Stimulated activated CD8-positive, alpha-beta memory T cell treated with anti-CD3 and anti-CD28 coated beads, Interleukin-4, amount 100 ng/mL, for 4 hours (primary cell): ENCODE results near the gene UTS2B.
"Not testable (repeated sequence)": the region's sequence is repeated elsewhere in the genome, so short reads cannot be mapped to it uniquely, and the experiment has no call there.

Experiments used
- DNase-seq, 2 donors: peaks; one replicate each; pipeline ENCODE4 v3.0.0-alpha.2; 2020; ENCODE audit warnings: low read depth in 2 of 2, low spot score in 1 of 2

The UTS2B gene

DNA sequence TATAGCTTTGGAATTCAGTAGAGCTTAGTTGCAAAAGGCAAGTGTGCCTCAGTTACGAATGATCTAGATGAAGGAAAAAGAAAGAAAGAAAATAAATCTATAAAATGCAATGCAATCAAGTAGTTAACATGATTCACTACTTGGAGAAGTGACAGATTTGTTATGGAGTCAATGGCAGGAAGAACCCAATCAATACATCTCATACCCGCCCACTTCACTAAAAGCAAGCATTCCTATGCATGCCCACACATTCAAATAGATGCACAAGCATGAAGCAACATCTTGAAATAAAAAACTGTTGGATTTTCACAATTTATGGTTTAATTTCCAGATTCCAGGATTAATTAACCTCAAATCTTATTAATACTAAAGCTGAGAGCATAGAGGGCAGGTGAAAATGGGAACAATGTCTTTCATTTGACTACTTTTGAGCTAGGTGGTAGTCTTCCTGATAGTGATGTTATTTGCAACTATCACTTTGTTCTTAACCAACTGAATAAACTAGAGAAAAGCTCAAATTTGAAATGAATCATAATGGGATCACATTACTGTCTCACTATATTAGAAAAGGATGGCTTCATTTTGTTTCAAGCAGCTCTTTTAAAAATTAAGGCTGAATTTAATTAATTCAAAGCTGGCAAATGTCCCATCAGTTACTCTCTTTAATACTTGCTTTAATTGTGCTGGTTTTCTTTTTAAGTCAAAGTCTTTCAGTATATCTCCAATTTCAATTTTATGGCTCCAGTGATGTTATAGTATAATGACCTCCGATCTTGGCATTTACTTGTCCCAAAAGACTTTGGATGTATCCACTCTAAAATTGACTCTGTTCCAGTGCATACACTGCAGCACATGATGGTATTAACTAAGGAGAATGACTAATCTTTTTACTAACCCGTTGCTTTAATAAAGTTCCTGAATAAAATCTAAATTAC lies 47.8 kb downstream of the UTS2B start:
- no peak for DNase-seq

DNA sequence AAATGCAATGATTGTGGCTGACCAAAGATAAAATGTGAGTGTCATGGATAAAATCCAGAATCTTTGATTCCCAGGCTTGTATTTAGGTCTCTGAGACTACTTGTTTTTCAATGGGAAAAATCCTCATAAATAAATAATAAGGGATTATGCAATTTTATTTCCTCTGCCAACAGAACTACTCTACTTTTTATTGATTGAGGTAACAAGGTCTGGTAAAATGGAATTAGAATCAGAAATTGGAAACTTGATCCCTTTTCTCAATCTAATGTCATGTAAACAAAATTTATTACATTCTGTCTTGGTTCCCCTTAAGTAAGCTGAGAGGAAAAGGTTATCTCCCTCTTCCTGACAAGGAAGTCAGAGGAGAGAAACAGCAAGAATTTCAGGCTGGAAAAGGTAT lies 49.4 kb downstream of the UTS2B start:
- no peak for DNase-seq

DNA sequence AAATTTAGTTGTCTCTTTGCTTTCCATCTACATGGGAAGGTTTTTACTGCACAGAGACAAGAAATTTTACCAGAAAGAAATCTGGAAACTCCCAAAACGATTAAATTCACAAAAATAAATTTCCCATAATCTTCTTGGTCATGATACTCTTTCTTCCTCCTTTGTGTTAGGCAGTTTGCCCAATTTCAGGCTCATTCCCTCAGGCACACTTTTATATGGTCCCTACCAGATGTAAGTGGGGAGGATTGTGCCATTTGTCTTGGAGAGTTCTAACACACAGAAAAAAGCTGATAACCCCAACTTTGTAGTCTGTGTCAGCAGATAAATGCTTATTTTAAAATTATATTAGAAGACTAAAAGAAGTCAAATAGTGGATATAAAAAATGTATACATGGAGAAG lies 50.2 kb downstream of the UTS2B start:
- DNase-seq: no peak

GRCh38 chr3:191275751-191276150 lies 54.6 kb downstream of the UTS2B start:
- no peak for DNase-seq

DNA sequence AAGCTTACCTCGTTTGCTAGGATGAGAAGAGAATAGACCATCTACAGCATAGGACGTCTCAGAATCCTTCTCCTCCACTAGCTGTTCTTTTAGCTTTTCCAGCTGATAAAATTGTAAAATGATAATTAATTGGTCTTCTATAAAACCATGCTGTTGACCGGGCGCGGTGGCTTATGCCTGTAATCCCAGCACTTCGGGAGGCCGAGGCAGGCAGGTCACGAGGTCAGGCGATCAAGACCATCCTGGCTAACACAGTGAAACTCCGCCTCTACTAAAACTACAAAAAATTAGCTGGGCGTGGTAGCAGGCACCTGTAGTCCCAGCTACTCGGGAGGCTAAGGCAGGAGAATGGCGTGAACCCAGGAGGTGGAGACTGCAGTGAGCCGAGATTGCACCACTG lies 55.1 kb downstream of the UTS2B start:
- DNase-seq: not testable (repeated sequence)

DNA sequence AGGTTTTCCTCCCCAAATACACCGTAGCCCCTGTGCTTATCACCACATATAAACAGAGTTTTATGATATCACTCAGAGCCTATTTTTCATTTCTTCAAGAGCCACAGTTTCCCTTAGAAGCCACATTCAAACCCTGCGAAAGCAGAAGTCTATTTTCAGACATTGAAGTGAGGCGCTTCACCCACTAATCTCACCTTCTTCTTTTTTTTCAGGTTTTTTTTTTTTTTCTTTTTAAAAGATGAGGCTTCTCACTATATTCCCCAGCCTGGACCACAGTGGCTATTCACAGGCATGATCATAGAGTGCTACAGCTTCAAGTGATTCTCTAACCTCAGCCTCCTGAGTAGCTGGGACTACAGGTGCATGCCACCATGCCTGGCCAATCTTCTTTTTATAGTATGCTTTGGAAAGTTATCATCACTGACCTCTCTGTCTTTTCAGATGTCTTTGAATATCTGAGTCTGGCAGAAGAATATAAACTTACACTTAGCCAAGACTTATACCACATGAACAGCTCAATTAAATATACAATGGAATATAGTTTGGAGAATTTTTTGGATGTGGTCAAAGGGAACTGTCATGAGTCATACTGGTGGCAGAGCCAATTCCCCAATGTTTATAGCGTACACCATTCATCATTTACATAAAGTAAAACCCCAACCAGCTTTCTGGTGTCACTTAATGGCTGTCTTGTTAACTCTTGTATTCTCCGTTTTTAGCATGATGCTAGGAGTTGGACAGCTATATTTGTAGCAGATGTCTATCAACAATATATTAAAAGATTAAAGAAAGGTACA lies 60.8 kb downstream of the UTS2B start:
- no peak for DNase-seq

GRCh38 chr3:191268737-191269136 lies 61.6 kb downstream of the UTS2B start:
- DNase-seq: no peak

DNA sequence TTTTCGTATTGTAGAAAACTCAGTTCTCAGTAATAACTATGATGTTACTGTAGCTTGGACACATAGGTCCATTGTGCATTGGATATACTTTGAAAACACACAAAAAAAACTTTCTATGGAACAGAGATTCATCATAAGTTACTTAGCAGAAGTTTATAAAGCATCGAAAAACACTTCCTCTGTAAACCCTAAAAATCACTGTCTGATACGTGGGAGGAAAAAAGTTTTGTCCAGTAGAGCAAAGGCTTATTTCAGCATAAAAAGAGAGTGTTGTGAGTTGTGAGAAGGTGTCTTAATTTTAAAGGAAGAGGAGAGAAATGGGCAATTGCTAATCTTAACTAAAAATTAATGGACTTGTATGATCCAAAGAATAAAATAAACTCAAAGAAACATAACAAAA lies 66.5 kb downstream of the UTS2B start:
- DNase-seq: no peak

DNA sequence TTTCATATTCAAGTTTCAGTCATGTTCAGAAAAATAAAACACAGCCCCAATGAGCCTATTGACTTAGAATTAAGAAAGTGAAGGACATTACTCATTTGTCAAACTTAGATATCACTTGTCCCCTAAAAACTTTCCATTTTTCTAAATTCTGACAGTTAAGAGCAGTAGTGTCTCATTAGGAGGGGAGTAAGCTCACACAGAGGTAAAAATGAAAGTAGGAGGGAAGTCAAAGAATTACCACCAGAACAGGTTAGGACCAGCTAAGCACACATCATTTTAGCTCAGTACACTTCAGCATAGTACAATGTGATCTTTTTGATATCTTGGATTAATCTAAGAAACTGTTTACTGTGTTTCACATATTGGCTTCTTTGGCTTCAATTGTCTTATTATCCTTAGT lies 67.0 kb downstream of the UTS2B start:
- no peak for DNase-seq

GRCh38 chr3:191262650-191263049 lies 67.7 kb downstream of the UTS2B start:
- DNase-seq: no peak

DNA sequence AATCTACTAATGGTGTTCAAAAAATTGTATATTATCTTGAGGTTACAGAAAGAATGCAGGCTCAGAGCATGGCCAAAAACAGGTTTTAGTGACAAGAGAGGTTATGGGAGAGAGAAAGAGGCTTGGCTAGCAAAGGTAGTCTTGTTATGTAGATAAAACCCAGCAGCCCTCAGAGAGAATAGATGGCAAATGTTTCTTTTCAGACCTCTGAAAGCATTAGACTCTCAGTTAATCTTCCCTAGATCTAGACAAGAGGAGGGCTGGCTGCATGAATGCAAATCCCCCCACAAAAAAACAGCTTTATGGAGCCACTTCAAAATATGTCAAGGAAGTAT lies 69.1 kb downstream of the UTS2B start:
- no peak for DNase-seq

- no peak for DNase-seq
These were observed 69.7 kb downstream of the UTS2B start for GRCh38 chr3:191260431-191261303.

DNA sequence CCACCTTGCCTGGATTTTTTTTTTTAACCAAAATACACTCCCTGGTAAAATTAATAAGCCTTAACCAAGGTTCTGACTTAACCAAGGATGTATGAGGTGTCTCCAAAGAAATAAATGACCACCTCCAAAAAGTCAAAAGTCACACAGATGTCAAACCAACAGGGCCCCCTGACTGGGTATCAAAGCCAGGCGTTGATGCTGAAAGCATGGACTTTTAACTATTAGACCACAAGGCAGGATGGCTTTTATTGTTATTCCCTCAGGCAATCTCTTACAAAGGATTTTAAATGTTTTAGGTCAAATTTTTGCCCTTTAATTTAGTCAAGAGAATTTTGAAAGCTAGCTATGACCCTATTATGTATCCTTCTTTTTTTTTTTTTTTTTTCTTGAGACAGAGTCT lies 70.8 kb downstream of the UTS2B start:
- DNase-seq: no peak

GRCh38 chr3:191257286-191257685 lies 73.0 kb downstream of the UTS2B start:
- no peak for DNase-seq

GRCh38 chr3:191256405-191256804 lies 73.9 kb downstream of the UTS2B start:
- DNase-seq: no peak

DNA sequence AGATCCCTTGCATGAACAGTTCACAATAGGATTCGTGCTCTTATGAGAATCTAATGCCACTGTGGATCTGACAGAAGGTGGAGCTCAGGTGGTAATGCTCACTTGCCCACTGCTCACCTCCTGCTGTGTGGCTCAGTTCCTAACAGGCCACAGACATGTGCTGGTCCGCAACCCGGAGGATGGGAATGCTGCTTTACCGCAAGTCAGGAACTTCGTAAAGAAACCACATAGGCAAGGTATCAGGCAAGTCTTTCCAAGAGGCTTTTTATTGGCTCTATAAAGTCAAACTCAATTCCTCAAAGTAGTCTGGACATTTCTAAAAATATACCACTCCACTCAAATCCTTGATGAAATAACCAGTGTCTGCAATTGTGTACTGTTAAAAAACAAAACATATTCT lies 75.2 kb downstream of the UTS2B start:
- no peak for DNase-seq

DNA sequence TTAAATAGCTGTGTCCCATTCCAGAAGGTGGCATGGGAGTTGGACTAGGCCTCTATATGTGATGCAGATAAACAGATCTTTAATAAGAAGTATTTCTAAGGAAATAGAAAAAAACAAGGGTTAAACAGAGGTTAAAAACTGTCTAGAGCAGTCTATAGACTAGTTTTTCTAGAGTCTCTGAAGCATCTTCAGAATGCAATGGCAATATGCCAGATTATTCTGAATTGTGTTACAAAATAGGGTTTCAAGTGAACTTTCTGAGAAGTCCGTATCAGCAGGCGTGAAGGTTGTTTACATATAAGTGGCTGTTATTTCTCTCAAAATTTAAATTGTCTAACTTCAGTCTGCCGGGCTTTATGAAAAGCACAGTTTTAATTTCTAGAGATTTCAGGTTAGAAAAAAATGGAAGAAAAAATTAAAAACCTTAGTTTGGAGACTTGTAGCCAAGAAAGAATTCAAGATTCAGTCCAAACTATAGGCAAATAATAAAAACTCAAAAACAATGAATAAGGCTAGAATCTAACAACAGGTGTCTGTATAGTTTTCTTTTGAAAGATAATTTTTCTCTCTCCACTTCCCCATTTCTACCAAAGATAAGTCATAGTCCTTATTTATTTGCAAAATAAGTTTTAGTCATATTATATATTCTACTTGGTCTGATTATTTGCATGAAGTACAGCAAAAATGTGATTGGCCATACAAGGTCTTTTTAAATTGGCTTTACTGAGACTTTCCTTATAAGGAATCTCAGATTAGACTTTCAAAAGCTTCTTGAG lies 76.0 kb downstream of the UTS2B start:
- no peak for DNase-seq

- DNase-seq: no peak
These were observed 77.1 kb downstream of the UTS2B start for GRCh38 chr3:191253089-191253799.

DNA sequence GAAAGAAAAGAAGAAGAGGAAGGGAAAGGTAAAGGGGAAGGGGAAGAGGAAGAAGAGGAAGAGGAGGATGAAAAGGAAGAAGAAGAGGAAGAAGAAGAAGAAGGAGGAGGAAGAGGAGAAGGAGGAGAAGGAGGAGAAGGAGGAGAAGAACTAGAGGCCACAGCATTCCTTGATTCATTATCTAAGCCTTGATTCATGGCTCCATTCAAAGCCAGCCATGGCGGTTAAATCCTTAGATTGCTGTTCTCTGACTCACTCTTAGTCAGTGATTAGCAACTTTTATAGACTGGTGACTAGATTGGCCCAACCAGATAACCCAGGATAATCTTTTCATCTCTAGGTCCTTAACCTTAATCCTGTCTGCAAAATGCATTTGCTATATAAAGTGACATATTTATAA lies 83.7 kb downstream of the UTS2B start:
- no peak for DNase-seq

DNA sequence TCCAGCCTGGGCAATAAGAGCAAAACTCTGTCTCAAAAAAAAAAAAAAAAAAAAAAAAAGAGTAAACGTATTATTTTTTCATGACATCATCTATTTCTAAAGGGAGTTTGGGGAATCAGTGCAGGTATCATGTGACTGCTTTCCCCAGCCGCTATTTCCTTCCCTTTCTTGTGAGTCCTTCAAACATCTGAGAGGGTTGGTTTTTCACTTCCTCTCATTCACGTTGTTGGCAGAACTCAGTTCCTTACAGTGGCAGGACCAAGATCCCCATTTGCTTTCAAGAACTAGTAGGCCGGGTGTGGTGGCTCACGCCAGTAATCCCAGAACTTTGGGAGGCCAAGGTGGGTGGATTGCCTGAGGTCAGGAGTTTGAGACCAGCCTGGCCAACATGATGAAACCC lies 84.3 kb downstream of the UTS2B start:
- not testable (repeated sequence) for DNase-seq
